Stimulated activated naive B cell treated with anti-CD40 and anti-IgM and Interleukin-4, amounts not matched to agents 10 μg/mL and 1 μg/mL and 100 μg/mL, for 72 hours (primary cell): Measurements from ENCODE around the gene SUN1.
"Not testable (repeated sequence)": the region's sequence is repeated elsewhere in the genome, so short reads cannot be mapped to it uniquely, and the experiment has no call there.

ENCODE experiments used
- ATAC-seq, 2 donors: fragments of 150-1000 bp; cut with Tn5 transposase; replicated peaks; 2 replicates each; pipeline ENCODE4 v1.10.0; 2021; ENCODE audit warnings: moderate library complexity in 1 of 2
- DNase-seq: peaks from one replicate; pipeline ENCODE4 v3.0.0; 2021
- H3K27ac Mint-ChIP-seq: one replicate; pipeline ENCODE4 v1.8.0; 2022; ENCODE audit warnings: mild to moderate bottlenecking, mixed read lengths
- H3K27me3 Mint-ChIP-seq, 2 donors: one replicate each; pipeline ENCODE4 v1.8.0; 2022; ENCODE audit warnings: mixed read lengths in 2 of 2
- H3K36me3 Mint-ChIP-seq, 2 donors: one replicate each; pipeline ENCODE4 v1.8.0; 2022; ENCODE audit warnings: mixed read lengths in 2 of 2, mild to moderate bottlenecking in 1 of 2
- H3K4me1 Mint-ChIP-seq, 2 donors: one replicate each; pipeline ENCODE4 v1.8.0; 2022; ENCODE audit warnings: mixed read lengths in 2 of 2, mild to moderate bottlenecking in 1 of 2
- H3K4me3 Mint-ChIP-seq, 2 donors: one replicate each; pipeline ENCODE4 v1.8.0; 2022; ENCODE audit warnings: mild to moderate bottlenecking in 2 of 2, mixed read lengths in 2 of 2, moderate library complexity in 1 of 2
- H3K9me3 Mint-ChIP-seq, 2 donors: one replicate each; pipeline ENCODE4 v1.8.0; 2022; ENCODE audit warnings: mixed read lengths in 2 of 2, mild to moderate bottlenecking in 1 of 2

Gene SUN1

GRCh38 chr7:798921-799470 is 33.3 kb upstream of the SUN1 start:
- Mint-ChIP-seq H3K27me3 (no peaks in the 10 kb centered on the region), H3K4me3 (no peak overlapping the region), H3K4me1 (peaks cover 2 to 7% of the 10 kb centered on the region in 2 donors), H3K9me3 (no peaks in the 10 kb centered on the region), H3K36me3 (peaks cover 6 to 14% of the 10 kb centered on the region in 2 donors), H3K27ac (no peak overlapping the region)
- ATAC-seq = no peak
- no peak for DNase-seq

- Mint-ChIP-seq H3K4me3 (no peak overlapping the region), H3K27ac (no peak overlapping the region), H3K36me3 (peaks cover 3 to 4% of the 10 kb centered on the region in 2 donors), H3K4me1 (peaks cover 2 to 7% of the 10 kb centered on the region in 2 donors), H3K27me3 (no peaks in the 10 kb centered on the region), H3K9me3 (no peaks in the 10 kb centered on the region)
- DNase-seq = no peak
- ATAC-seq = no peak
Measured at GRCh38 chr7:800692-801091, 31.6 kb upstream of the SUN1 start.

- not testable (repeated sequence) for ATAC-seq, DNase-seq, H3K36me3 Mint-ChIP-seq, H3K9me3 Mint-ChIP-seq, H3K4me1 Mint-ChIP-seq, H3K27me3 Mint-ChIP-seq, H3K27ac Mint-ChIP-seq, H3K4me3 Mint-ChIP-seq
Measured at GRCh38 chr7:801351-801750, 30.9 kb upstream of the SUN1 start.

- H3K36me3 Mint-ChIP-seq = peaks cover 3% of the 10 kb centered on the region in 2 donors
- H3K27ac Mint-ChIP-seq = no peak overlapping the region
- H3K4me3 Mint-ChIP-seq = no peak overlapping the region
- no peak for DNase-seq
- ATAC-seq = no peak
- no peaks in the 10 kb centered on the region for H3K9me3 Mint-ChIP-seq
- peaks cover 2 to 7% of the 10 kb centered on the region in 2 donors for H3K4me1 Mint-ChIP-seq
- H3K27me3 Mint-ChIP-seq = no peaks in the 10 kb centered on the region
Measured at GRCh38 chr7:801940-802381, 30.3 kb upstream of the SUN1 start.

- H3K4me1 Mint-ChIP-seq = peaks cover 2 to 7% of the 10 kb centered on the region in 2 donors
- no peak overlapping the region for H3K4me3 Mint-ChIP-seq
- DNase-seq (no peak), ATAC-seq (no peak)
- no peak overlapping the region for H3K27ac Mint-ChIP-seq
- H3K27me3 Mint-ChIP-seq = no peaks in the 10 kb centered on the region
- peaks cover under 1 to 3% of the 10 kb centered on the region in 2 donors for H3K36me3 Mint-ChIP-seq
- H3K9me3 Mint-ChIP-seq = no peaks in the 10 kb centered on the region
Measured at GRCh38 chr7:802500-803242, 29.6 kb upstream of the SUN1 start.

GRCh38 chr7:803243-803635 is 29.0 kb upstream of the SUN1 start:
- Mint-ChIP-seq H3K9me3 (no peaks in the 10 kb centered on the region), H3K4me1 (peaks cover 2 to 7% of the 10 kb centered on the region in 2 donors)
- DNase-seq = no peak

GRCh38 chr7:803796-804195 is 28.5 kb upstream of the SUN1 start:
- H3K27ac Mint-ChIP-seq, H3K4me1 Mint-ChIP-seq, H3K9me3 Mint-ChIP-seq, H3K4me3 Mint-ChIP-seq, H3K27me3 Mint-ChIP-seq, H3K36me3 Mint-ChIP-seq, ATAC-seq, DNase-seq: not testable (repeated sequence)

More at GRCh38 chr7:803243-803635, 29.0 kb upstream of the SUN1 start:
- H3K27ac Mint-ChIP-seq = no peak overlapping the region
- peaks cover 4 to 6% of the 10 kb centered on the region in 2 donors for H3K36me3 Mint-ChIP-seq
- no peak for ATAC-seq
- H3K4me3 Mint-ChIP-seq = no peak overlapping the region
- no peaks in the 10 kb centered on the region for H3K27me3 Mint-ChIP-seq

- Mint-ChIP-seq H3K27me3 (no peaks in the 10 kb centered on the region), H3K9me3 (peaks cover 2 to 3% of the 10 kb centered on the region in 2 donors), H3K27ac (no peak overlapping the region), H3K4me1 (peaks cover 2 to 7% of the 10 kb centered on the region in 2 donors), H3K4me3 (no peak overlapping the region), H3K36me3 (peaks cover 2 to 15% of the 10 kb centered on the region in 2 donors)
- no peak for ATAC-seq
- DNase-seq = no peak
Measured at GRCh38 chr7:805261-805660, 27.0 kb upstream of the SUN1 start.

GRCh38 chr7:815284-816216 is 16.7 kb upstream of the SUN1 start:
- ATAC-seq (no peak), DNase-seq (no peak)
- Mint-ChIP-seq H3K4me3 (peak overlapping the region; percentile 84), H3K9me3 (no peaks in the 10 kb centered on the region), H3K36me3 (peaks cover 12 to 21% of the 10 kb centered on the region in 2 donors), H3K4me1 (peaks cover 39 to 66% of the 10 kb centered on the region in 2 donors), H3K27me3 (no peaks in the 10 kb centered on the region), H3K27ac (peak overlapping the region; percentile 60)

- Mint-ChIP-seq H3K27ac (peak overlapping the region; percentile 47), H3K27me3 (no peaks in the 10 kb centered on the region), H3K4me3 (peak overlapping the region; percentile 84), H3K36me3 (peaks cover 13 to 21% of the 10 kb centered on the region in 2 donors), H3K9me3 (no peaks in the 10 kb centered on the region), H3K4me1 (peaks cover 44 to 74% of the 10 kb centered on the region in 2 donors)
- DNase-seq = peak; percentile 96
- peak; percentile 90 to 93 for ATAC-seq
Measured at GRCh38 chr7:816300-816750, 16.0 kb upstream of the SUN1 start.

- DNase-seq = peak; percentile 55
- Mint-ChIP-seq H3K9me3 (no peaks in the 10 kb centered on the region), H3K4me3 (peak overlapping the region; percentile 91 to 92), H3K4me1 (peaks cover 49 to 81% of the 10 kb centered on the region in 2 donors), H3K27ac (peak overlapping the region; percentile 93), H3K27me3 (no peaks in the 10 kb centered on the region), H3K36me3 (peaks cover 15 to 21% of the 10 kb centered on the region in 2 donors)
- peak; percentile 20 to 23 for ATAC-seq
Measured at GRCh38 chr7:816751-817671, 15.3 kb upstream of the SUN1 start.

GRCh38 chr7:818031-818699 is 14.1 kb upstream of the SUN1 start:
- ATAC-seq (no peak), DNase-seq (no peak)
- H3K4me1 Mint-ChIP-seq = peaks cover 44 to 82% of the 10 kb centered on the region in 2 donors
- peaks cover 22 to 28% of the 10 kb centered on the region in 2 donors for H3K36me3 Mint-ChIP-seq
- no peaks in the 10 kb centered on the region for H3K9me3 Mint-ChIP-seq
- no peaks in the 10 kb centered on the region for H3K27me3 Mint-ChIP-seq
- peak overlapping the region; percentile 91 to 92 for H3K4me3 Mint-ChIP-seq
- peak overlapping the region; percentile 4 for H3K27ac Mint-ChIP-seq

GRCh38 chr7:820341-820740 is 11.9 kb upstream of the SUN1 start:
- peak overlapping the region; percentile 61 to 68 for H3K4me3 Mint-ChIP-seq
- peaks cover 25 to 39% of the 10 kb centered on the region in 2 donors for H3K36me3 Mint-ChIP-seq
- ATAC-seq (peak; percentile 47 to 54), DNase-seq (no peak)
- no peaks in the 10 kb centered on the region for H3K27me3 Mint-ChIP-seq
- peak overlapping the region; percentile 82 for H3K27ac Mint-ChIP-seq
- H3K4me1 Mint-ChIP-seq = peaks cover 41 to 80% of the 10 kb centered on the region in 2 donors
- H3K9me3 Mint-ChIP-seq = no peaks in the 10 kb centered on the region
